Fibroblast of pulmonary artery (primary cell): ENCODE measurements around the gene FGFR2.

Experiments used
- DNase-seq: peaks from one replicate; pipeline ENCODE4 v3.0.0-alpha.2; 2010; ENCODE audit warnings: low read depth
- H3K4me3 ChIP-seq: replicated peaks from 2 replicates; pipeline ENCODE4 v1.5.1; 2011; ENCODE audit warnings: low read depth, mild to moderate bottlenecking, control low read depth, low read length, moderate library complexity
- TF ChIP-seq, protein P1 (sequence below): IDR thresholded peaks from 2 replicates; pipeline ENCODE4 v1.5.1; 2011; ENCODE audit warnings: mild to moderate bottlenecking, control low read depth, low read length, inconsistent platforms; ENCODE audit errors: missing control alignments

FGFR2 gene

DNA sequence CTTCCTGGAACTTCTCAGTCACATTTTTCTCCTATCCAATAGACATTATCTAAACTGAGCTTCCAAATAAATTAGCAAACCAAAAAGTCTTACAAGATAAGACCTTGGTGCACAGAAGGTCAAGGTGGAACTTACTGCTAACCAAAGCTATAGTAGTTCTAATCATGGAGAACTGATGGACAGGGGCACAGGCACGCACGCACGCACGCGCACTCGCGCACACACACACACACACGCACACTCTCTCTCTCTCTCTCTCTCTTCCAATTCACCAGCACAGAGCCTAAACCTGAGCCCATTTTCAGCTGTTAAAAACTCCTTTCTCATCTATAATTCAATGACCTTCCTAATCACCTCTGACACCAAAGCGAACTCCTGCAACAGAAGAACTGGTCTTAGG is 7.5 kb downstream of the FGFR2 start:
- TF ChIP-seq, protein P1, sequence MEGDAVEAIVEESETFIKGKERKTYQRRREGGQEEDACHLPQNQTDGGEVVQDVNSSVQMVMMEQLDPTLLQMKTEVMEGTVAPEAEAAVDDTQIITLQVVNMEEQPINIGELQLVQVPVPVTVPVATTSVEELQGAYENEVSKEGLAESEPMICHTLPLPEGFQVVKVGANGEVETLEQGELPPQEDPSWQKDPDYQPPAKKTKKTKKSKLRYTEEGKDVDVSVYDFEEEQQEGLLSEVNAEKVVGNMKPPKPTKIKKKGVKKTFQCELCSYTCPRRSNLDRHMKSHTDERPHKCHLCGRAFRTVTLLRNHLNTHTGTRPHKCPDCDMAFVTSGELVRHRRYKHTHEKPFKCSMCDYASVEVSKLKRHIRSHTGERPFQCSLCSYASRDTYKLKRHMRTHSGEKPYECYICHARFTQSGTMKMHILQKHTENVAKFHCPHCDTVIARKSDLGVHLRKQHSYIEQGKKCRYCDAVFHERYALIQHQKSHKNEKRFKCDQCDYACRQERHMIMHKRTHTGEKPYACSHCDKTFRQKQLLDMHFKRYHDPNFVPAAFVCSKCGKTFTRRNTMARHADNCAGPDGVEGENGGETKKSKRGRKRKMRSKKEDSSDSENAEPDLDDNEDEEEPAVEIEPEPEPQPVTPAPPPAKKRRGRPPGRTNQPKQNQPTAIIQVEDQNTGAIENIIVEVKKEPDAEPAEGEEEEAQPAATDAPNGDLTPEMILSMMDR: no peak

DNA sequence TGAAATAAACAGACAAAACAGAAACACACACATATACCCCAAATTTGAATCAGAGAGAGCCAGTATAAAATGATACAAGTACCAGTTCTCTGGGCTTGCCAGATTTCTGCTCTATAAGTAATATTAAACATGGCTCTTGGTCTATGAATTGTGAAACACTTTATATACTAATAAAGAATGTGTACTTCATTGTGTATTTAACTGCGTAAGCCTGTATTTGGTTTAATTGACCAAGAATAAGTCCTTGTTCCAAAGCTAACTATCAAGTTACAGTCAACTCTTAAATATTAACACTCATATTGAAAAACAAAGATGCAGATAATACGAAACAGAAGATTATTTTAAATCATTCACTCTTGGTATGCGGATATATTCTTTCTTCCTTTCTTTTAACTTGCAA is 8.7 kb downstream of the FGFR2 start:
- H3K4me3 ChIP-seq: no peak overlapping the region
- no peak for DNase-seq
- TF ChIP-seq, protein P1: no peak

More for the DNA sequence above, 7.5 kb downstream of the FGFR2 start:
- no peak for DNase-seq
- H3K4me3 ChIP-seq: no peak overlapping the region

DNA sequence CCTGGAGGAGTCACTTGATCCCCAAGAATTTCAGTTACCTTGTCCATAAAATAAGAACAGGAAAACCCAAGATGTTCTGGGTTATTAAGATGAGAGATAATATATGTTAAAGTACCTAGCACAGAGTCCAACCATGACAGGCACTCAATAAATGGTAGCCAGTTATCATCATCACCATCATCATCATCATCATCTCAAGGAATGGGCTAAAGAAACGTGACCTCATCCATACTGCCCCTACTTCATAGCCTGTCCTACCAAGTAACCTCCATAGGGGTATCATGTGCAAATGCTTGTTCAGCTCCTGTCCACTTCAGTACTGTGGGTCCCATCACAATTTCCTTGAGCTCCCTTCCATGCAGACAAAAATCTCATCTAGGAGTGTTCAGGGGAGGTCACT is 14.4 kb downstream of the FGFR2 start:
- H3K4me3 ChIP-seq: no peak overlapping the region
- no peak for DNase-seq
- TF ChIP-seq, protein P1: no peak

DNA sequence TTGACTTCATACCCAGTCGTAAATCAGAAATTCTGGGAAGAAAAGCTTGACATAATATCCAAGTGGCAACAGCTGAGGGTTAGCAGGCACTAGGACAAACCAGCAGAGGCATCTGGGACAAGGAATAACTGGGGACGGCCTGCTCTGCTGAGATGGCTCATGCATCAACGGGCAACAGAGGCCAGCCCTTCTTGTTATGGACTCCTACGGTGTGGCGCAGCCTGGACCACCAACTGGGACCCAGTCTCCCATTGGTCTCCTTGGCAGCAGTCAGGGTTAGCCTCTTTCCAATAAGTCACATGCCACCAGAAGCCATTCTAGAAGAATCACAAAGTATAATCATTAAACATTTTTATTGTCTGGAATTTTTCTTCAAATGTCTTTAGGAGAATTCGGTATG is 15.0 kb downstream of the FGFR2 start:
- H3K4me3 ChIP-seq: no peak overlapping the region
- TF ChIP-seq, protein P1: no peak
- DNase-seq: no peak

DNA sequence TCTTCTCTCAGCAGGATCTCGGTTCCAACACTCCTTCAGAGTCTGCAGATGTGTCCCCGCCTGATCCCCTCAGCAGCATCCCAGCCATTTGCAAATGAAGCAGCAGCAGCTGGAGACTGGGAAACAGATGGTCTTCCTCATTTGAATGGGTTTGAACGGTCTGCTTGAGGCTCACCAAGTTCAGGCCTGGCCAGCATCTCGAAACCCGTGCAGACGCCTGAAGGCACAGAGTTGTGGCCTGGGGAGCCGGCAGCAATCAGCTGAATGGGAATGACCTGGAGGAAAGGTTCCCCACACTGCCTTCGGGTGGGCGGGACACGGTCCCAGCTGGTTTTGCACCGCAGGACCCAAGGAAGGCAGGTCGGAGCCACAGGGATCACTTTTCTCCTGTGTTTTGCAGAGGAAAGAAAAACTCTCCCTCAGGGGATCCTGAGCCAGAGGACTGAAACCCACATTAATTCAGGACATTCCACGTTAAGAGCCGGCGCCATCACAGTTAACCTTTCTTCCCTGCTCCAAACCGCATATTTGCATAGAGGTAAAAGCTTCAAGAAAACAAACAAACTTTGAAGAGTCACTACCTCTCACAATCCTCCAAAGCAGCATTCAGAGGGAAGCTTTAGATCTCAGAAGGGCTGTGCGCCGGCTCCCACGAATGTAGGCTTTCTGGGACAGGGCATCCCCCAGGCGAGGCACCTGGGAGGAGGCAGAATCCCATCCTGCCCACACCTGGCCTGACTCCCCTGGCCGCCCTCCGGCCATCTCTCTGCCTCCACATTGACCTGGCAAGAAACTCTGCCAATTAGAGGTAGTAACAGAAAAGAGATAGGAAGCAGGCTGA is 17.7 kb downstream of the FGFR2 start:
- no peak overlapping the region for H3K4me3 ChIP-seq
- DNase-seq: no peak
- TF ChIP-seq, protein P1: no peak

DNA sequence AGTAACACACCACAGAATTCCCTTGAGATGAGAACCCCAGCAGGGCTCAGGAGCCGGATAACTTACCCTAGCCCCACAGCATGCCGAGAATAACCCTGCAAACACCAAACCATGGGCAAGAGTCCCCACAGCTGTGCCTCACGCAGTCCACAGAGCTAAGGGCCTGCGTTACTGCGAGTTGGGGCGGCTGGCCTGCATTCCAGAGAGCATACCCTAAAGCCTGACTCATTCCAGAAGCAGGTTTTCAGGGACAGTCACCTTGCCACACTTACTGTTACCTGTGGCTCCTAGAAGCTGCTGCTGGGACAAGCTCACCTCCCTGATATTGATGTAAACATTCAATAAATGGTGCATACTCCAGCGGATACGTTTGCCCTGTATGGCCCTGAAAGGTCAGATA is 18.6 kb downstream of the FGFR2 start:
- DNase-seq: no peak
- TF ChIP-seq, protein P1: no peak
- no peak overlapping the region for H3K4me3 ChIP-seq

DNA sequence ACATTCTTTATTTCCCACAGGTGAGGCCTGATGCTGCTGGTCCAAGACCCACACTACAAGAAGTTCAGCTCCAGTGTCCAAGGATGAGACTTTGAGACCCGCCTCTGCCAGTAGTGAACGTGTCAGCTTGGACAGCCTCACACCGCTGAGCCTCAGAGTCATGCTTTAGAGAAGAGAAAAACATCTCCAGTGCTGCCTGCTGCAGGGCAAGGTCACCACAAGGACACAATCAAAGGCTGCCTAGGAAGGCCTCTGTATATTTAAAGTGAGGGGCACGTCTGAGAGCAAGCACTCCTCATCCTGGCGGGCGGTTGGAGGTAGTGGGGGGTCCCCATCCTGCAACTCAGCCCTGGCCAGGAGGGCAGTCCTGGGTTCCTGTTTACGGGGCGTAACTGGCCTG is 19.3 kb downstream of the FGFR2 start:
- TF ChIP-seq, protein P1: no peak
- no peak overlapping the region for H3K4me3 ChIP-seq
- DNase-seq: no peak
